DMS53 (cell line): ENCODE measurements around the gene SRRM4.
"Not testable (repeated sequence)": the region's sequence is repeated elsewhere in the genome, so short reads cannot be mapped to it uniquely, and the experiment has no call there.

Experiments used
- DNase-seq: peaks from one replicate; lab custom pipeline; 2025; lab: John Stamatoyannopoulos, UW

Gene SRRM4

GRCh38 chr12:119011231-119011630, 29.9 kb downstream of the SRRM4 start:
- DNase-seq: no peak

GRCh38 chr12:119012179-119012578, 30.8 kb downstream of the SRRM4 start:
- DNase-seq: no peak

- DNase-seq: no peak
Observed at GRCh38 chr12:119013023-119013422, 31.7 kb downstream of the SRRM4 start.

- no peak for DNase-seq
Observed at GRCh38 chr12:119014368-119014767, 33.0 kb downstream of the SRRM4 start.

- no peak for DNase-seq
Observed at GRCh38 chr12:119016715-119017114, 35.4 kb downstream of the SRRM4 start.

GRCh38 chr12:119019166-119019565, 37.8 kb downstream of the SRRM4 start:
- DNase-seq: peak; percentile 32

GRCh38 chr12:119020406-119021360, 39.3 kb downstream of the SRRM4 start:
- DNase-seq: peak; percentile 67

- no peak for DNase-seq
Observed at GRCh38 chr12:119024356-119024755, 43.0 kb downstream of the SRRM4 start.

GRCh38 chr12:119025786-119026185, 44.4 kb downstream of the SRRM4 start:
- DNase-seq: no peak

- not testable (repeated sequence) for DNase-seq
Observed at GRCh38 chr12:119033332-119033731, 52.0 kb downstream of the SRRM4 start.

GRCh38 chr12:119036878-119037825, 55.8 kb downstream of the SRRM4 start:
- DNase-seq: peak; percentile 72

GRCh38 chr12:119044094-119044493, 62.8 kb downstream of the SRRM4 start:
- no peak for DNase-seq

GRCh38 chr12:119047641-119048040, 66.3 kb downstream of the SRRM4 start:
- DNase-seq: no peak

- DNase-seq: no peak
Observed at GRCh38 chr12:119050663-119051062, 69.3 kb downstream of the SRRM4 start.

- DNase-seq: no peak
Observed at GRCh38 chr12:119051474-119051873, 70.1 kb downstream of the SRRM4 start.

GRCh38 chr12:119052001-119052400, 70.7 kb downstream of the SRRM4 start:
- DNase-seq: peak; percentile 24

GRCh38 chr12:119055977-119056376, 74.6 kb downstream of the SRRM4 start:
- DNase-seq: no peak

- peak; percentile 49 for DNase-seq
Observed at GRCh38 chr12:119060847-119061796, 79.8 kb downstream of the SRRM4 start.

GRCh38 chr12:119068129-119068856, 87.0 kb downstream of the SRRM4 start:
- no peak for DNase-seq

GRCh38 chr12:119069147-119069642, 87.9 kb downstream of the SRRM4 start:
- DNase-seq: no peak
